DMS79 (cell line): Measurements from ENCODE around the gene MUSTN1.

Experiments used
- DNase-seq: peaks from one replicate; lab custom pipeline; 2025; lab: John Stamatoyannopoulos, UW

The MUSTN1 gene

DNA sequence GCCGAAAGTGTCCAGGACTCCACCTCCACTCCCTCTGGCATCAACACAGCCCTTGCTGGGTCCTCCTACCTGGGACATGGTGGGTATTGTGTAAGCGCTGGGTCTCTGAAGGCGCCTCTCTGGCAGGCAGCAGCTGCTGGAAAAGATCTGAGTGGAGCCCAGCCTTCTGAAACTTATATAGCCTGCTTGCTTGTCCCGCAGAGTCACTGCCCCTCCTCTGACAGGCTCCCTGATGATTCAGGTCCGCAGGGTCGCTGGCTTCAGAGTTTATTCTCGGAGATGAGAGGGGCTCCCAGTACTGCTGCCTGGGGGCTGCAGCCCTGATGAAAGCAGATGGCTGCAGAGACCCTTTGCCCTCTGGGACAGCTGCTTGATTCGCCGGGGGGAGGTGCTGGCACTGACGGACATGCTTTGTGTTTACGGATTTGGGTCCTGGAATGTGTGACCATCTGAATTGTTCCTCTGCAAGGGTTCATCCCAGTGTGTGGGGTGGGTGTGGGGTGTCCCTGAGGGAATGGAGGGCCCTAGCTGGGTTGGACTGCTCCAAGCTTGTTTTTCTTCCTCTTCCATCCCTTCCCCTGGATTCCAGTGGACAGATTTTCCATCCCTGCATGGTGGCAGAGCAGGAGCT, at the start of gene MUSTN1:
Gene MUSTN1, minus strand, starts transcription at position 149 of the 631 bp plus-strand sequence. Its CDS starts 71 bp downstream, at position 78.
- DNase-seq: no peak

DNA sequence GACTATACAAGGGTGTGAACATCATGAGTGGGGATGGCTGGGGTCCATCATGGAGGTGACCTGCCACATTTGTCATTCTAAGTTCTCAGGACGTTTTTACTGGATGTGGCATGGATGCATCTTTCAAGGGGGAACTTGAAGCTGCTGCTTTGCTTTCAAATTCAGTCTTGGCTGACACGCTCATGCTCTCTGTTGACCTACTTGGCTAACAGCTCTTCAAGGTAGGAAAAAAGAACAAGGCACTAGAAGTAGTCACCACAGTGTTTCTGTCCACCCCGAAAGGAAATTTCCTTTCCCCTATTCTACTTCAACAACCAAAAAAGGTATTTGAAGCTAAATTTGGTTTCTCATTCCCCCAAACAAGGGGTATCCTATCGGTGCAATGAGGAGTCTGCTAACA, 47.6 kb upstream of the MUSTN1 start:
- peak; percentile 59 for DNase-seq

DNA sequence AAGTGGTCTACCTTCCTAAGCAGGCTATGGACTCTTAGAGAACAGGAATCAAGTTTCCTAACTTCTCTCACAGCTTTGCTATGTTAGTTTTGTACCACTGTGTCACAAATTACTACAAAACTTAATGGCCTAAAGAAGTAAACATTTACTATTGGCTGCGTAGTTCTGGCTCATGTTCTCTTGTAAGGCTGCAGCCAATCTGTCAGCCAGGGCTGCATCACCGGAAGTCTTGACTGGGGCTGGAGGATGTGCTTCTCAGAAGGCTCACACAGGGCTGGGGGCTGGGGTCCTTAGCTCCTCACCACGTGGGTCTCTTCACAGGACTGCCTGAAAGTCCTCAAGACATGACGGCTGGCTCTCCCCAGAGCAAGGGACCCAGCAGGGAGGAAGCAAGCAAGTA, 47.1 kb upstream of the MUSTN1 start:
- DNase-seq: peak; percentile 67

DNA sequence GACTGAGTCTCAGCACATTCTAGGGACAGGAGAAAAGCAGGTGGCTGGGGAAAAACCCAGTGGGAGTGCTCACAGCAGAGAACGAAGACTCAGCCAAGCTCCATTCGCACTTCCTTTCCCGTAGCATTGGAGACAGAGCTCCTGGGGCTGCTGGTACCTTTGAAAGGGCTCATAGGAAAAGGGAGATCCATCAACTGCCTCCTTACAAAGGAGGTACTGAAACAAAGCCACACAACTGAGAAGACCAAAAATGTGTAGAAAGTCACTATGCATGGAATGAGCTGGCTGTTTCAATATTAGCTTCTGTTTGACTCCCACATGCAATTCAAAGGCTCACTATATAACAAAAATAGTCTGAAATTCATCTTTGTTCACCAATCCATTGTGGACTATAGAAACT, 45.7 kb upstream of the MUSTN1 start:
- no peak for DNase-seq

DNA sequence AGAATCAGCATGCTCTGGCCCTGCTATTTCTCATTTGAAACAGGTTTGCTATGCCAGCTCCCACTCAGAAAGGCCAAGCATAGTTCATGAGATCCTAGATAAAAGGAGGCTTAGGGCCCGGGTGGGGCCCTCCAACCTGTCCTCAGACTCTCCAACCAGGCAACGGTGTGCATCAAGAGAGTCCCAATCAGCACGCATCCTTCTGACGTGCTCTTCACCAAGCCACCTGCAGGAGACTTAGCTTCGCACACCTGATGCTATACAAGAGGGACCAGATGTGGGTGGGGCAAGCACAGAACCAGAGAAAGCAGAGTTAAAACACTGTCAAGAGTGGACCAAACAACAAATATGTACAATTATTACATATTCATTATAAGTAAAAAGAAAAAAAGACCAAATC, 45.2 kb upstream of the MUSTN1 start:
- no peak for DNase-seq

DNA sequence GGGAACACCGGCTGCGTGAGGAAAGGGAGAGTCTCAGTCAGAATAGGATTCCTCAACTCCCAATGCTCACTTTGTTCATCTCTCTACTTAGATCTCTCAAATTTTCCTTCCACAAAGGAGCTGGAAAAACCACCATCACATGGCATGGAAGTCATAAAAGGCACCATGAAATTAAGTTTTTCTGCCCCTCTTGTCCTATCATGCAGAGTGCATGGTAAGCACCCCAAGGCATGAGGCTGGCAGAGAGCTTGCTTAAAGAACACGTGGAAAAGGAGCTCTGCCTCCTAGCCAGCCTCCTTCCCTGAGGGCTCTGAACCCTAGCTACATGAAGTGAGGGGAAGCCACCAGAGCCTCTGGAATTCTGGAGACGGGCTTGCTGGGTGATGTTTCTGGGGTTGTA, 44.8 kb upstream of the MUSTN1 start:
- DNase-seq: no peak

DNA sequence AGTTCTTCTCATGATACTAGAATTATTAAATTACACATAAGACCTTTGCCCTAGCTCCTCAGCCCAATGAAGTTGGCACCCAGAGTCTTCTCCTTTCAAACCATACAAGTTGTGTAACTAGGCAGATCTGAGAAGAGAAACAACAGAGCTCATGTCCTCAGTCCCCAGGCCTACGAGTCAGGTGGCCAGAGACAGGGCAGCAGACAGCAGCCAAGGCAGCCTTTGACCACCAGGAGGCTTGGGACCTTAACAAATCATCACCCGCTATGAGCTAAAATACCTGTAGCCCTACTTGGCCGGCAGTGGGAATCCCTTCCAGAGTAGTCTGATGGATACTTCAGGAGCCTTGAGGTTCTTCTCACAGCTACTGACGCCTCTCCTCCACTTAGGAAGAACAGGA, 44.3 kb upstream of the MUSTN1 start:
- DNase-seq: no peak

DNA sequence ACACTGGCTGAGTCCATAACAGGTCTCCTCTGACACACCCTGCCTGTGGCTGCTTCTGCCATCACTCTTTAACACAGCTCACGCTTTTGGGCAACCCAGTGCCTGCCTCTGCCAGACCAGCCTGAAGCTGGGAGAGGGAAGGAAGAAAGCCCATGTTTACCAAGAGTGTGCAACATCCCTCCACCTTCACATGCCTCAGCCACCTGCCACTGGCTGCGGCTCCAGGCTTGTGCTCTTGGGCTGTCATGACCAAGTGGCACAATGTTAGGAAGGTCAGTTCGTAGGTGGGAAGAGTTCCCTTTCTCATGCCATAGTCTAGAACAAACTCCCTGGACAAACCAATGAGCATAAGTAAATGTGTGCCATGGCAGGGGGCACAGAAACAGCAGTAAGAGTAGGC, 42.3 kb upstream of the MUSTN1 start:
- no peak for DNase-seq

DNA sequence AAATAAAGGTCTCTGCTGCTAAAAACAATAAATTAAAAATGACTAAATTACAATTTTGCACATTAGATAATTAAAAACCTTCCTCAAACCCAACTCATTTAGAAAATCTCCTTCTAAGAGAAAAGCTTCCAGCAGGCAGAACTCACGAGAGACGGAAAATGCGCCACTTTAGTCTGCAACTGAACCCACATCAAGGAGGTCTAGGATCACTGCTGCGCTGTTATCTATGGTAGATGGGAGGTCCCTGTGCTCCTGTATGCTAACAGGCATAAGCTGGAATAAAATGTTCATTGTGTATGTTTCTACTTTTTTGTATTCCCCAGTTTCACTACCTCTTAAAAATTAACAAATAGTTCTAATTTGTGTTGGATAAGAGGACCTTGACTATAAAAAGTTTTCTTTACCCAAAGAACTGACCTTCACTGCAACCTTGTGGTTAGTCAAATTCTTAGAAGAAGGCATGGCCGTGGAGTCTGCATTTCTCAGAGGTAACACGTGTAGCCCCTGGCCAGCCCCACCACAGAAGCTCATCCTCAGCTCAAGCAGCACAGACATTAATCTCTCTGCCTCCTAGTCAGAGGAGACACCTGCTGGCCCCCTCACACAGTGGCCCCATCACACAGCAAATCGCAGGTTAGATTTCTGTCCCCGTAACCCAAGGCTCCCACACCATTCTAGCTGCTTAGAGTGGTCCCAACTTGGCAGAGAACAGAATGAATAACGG, 40.2 kb upstream of the MUSTN1 start:
- no peak for DNase-seq

DNA sequence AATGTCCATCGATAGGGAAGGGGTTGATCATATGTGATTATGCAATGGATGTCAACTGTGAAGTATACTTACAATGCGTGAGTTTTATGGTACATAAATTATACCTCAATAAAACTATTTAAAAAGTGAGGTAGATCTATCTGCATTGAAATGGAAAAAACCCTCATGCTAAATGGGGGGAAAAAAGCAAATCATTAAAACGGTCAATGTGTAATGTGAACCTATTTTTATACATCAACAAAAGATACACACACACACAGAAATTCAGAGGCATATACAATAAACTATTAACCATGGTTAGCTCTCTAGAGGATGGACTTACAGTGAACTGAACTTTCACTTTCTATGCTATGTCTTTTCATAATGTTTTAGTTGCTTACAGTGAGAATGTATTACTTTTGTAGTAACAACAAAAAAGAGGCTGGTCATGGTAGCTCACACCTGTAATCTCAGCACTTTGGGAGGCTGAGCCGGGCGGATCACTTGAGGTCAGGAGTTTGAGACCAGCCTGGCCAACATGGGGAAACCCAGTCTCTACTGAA, 39.4 kb upstream of the MUSTN1 start:
- DNase-seq: no peak

DNA sequence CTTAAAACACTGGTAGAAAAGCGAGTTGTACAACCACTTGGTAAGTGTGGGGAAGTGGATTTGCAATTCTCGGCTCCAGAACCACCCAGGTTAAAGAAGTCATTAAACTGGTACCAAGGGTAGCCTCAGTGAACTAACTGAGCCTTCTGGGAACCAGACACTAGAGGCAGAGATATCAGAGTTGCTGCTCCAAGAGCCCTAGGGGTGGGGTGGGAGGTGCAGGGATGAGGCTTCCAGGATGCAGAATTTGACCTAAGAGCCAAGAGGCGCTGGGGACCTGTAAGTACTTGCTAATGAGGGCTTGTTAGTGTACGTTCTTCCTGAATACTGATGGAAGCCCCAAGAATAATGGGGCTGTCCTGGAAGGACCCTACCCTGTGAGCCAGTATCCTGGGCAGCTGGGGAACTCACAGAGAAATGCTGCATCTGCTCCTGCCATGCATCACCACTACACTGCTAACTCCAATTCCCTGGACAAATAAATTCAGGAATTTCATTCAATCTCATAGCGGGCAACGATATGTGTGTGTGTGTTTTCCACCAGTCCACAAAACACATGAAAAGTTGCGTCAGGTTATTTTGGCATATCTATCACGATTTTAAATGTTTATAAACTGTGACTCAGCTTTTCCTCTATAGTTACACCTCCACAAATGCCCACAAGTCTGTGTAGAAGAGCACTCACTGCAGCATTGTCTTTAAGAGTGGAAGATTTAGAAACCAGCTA, 38.8 kb upstream of the MUSTN1 start:
- no peak for DNase-seq

DNA sequence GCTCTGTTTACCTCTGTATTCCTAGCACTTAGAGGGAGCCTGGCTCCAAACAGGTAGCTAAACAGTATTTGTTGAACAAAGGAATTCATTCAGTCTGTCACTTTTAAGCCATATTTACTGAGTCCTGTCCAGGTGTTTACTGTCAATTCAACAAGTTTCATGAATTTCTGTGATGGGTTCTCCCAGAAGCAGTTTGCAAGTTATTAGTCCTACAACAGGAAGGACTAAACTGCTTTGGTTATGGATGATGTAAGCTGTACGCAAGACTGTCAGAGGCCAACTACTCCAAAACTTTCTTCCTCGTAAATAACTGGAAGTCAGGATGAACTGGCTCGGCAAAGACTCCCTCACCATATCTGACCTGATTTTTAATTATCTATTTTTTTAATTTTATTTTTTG, 37.4 kb upstream of the MUSTN1 start:
- no peak for DNase-seq

DNA sequence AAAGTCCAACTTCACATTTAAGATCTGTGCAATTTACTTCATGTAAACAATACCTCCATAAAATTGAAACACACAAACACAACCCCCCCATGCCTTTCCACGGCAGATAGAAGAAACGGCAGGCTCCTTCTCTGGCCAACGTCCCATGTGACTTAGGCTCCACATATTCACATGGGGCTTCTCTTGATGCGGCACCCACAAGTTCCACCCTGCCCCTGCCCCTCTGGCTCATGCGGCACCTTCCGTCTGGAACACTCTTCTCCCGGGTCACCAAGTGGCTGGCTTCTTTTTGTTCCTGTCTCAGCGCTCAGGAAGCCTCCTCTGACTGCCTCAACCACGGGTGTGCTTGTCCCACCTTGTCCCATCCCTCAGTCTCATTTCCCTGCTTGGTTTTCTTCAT, 36.9 kb upstream of the MUSTN1 start:
- DNase-seq: no peak

DNA sequence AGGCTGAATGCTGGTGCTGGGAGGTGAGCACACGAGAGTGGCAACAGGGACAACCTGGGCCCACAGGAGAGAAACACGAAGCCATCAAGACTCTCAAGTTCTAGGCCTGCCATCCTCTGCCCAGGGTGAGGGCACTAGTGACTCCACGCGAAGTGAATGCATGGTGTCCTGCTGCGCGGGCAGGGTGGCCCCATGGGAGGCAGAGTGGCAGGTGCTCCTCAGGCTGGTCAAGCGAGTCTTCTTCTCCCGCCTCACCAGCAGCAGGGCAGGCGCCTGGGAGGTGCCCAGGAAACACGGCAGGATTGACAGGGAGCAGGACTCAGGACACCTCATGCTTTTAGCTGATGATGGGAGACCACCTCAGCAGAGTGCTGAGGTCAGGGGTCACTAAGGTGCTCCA, 35.7 kb upstream of the MUSTN1 start:
- no peak for DNase-seq

DNA sequence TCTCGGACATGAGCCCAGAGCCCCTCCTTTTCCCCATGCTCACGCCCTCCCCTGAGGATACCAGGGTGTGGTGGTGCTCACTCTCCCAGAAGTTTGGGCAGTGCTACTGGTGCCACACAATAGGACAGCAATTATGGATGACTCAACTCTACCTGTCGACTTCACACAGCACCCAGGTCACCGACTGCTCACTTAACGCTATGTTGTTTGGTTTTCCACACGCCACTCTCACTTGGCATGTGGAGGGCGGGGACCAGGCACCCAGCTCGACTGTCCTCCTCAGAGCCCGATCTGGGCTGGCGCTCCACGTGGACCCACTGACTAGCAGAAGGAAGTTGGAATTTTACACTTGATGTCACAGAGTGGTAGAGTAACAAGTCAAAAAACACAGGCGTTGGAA, 31.6 kb upstream of the MUSTN1 start:
- DNase-seq: no peak

DNA sequence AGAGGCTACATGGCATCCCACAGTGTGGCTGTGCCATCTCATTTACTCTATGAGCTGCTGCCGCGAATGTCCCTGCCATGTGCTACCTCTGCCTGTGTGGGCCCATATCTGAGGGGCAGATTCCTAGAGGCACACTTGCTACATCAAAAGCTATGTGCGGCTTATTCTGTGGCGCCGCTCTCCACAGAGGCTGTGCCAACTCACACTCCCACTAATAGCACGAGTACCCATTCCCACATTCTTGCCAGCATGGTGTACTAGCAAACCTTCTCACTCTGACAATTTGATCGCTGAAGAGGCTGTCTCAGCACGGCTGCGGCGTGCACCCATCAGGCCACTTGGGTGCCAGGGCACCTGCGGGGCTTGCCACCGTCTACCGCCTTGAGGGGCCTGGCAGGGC, 31.2 kb upstream of the MUSTN1 start:
- no peak for DNase-seq

DNA sequence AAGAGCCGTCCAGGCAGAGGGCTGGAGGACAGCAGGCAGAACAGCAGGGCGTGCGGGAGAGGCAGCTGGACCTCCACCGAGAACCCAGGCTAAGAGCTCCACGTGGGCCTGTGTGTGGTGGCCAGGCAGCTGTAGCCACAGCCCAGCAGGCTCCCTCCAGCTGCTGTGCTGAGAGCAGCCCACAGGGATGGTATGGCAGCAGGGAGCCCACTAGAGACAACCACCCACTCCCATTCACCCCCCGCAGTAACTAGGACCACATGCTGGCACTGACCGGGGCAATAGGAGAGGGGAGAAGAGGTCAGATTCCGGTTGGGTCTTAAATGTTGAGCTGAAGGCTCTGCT, 25.6 kb upstream of the MUSTN1 start:
- no peak for DNase-seq

DNA sequence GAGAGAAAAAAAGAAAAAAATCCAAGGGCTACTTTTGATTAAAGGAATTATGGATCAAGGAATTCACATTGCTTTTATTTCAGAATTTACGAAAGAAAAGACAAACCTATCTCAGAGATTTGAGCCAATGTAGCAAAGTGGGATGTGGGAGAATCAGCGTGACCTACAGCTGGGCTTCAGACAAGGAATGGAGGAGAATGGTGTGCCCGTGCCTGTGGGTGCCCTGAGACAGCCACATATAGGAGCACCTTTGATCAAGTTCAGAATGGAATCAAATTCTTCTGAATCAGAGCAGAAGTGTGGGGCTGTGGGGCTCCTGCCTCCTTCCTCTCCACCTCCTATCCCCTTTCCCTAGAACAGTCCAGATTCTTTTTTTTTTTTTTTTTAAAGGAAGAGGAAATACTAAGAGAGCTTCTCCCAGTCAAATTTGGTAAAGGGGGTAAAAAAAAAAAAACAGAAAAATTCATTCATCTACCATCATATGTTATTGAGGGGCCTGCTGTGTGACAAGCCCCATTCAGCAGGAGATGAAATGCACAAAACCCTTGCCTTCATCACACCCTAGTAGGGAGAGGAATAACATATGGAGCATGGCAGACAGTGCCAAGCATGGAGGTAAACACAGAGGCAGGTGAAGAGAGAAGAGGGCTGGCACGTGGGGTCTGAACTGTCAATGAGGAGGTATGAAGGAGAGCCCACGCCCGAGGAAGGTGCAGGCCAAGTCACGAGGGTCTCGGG, 25.0 kb upstream of the MUSTN1 start:
- DNase-seq: no peak

DNA sequence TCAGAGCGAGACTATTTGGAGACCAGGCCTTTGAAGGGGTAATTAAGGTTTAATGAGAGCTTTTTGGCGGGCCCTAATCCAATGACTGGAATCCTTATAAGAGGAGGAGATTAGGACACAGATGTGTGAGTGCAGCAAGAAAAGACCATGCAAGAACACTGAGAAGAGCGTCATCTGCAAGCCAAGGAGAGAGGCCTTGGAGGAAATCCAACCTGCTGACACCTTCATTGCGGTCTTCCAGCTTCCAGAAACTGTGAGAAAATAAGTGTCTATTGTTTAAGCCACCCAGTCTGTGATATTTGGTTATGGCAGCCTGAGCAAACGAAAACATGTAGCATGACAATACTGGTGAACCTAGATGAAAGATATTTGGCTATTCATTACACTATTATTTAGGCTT, 23.0 kb upstream of the MUSTN1 start:
- no peak for DNase-seq

DNA sequence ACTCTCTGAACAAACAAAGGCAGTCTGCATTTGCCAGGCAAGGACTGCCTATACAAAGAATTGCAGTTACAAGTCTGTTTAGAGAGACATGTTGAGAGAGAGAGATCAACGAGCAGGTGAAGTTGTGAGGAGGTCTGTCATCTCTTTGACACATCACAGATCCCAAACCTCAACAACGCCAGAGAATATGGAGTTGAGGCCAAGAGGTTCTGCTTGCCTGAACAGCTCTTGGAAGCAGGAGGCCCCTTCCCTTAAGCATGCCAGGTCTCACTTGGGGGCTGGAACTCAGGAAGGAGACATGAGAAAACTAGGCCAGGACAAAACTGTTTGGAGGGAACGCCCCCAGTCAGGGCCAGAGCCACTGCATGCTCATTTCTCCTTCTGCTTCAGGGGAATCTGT, 22.3 kb upstream of the MUSTN1 start:
- DNase-seq: no peak

DNA sequence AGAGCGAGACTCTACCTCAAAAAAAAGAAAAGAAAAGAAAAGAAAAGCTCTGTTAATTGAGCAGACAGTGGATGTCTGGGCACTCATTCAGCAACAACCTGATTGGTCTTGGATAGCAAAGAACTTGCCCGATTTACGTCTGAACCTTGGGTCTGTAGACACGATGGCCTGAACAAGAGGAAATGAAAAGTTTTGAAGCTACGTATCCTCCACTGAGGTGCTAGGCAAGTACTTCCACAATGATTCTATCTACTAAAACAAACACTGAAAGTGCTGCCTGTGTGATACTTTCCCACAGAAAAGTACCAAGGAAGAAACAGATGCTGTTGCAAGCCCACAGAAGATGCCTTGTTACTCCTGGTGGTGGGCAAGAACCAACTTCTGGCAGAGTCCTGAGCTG, 21.8 kb upstream of the MUSTN1 start:
- DNase-seq: no peak

DNA sequence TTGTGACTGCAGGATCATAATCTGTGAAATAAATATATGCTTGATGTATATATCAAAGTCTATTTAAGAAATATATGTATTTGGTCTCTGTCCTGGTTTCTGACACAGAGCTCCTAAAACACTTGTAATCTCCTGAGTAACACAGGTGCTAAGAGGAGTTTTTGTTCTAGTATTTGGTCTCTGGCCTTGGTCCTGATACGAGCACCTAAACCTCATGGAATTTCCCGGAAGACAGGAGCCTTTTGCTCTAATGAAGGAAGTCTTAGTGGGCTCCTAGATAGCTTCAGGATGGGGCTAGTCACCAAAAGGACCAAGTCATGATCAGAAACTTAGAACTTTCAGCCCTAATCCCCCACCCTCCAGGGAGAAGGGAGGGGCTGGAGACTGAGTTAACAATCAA, 19.2 kb upstream of the MUSTN1 start:
- no peak for DNase-seq

DNA sequence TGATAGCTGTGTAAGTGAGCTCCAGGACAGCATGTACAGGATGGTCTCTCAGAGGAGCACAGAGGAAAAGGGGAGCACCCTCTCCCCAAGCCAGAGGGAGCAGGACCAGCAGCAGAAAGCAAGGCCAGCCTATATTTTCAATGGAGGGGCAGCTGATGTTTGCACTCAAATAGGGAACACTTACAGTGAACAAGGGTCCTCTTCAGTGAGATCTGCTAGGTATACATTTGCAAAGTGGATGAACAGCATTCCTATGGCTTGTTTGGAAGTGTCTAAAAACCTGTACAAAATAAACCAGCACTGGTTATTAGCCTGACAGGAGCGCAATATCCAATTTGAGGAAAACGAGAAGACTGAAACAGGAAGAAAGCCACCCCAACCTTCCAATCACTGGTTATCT, 17.6 kb upstream of the MUSTN1 start:
- DNase-seq: no peak
